HG03575 (cell line): ENCODE results near the gene STMND1.
"Not testable (repeated sequence)": the region's sequence is repeated elsewhere in the genome, so short reads cannot be mapped to it uniquely, and the experiment has no call there.

Experiments
- ATAC-seq: cut with Tn5 transposase; IDR thresholded peaks from one replicate; pipeline ENCODE4 v1.9.1; 2021; ENCODE audit not compliant: unreplicated experiment, insufficient number of reproducible peaks, low FRiP score; ENCODE audit errors: extremely low read depth

The STMND1 gene

DNA sequence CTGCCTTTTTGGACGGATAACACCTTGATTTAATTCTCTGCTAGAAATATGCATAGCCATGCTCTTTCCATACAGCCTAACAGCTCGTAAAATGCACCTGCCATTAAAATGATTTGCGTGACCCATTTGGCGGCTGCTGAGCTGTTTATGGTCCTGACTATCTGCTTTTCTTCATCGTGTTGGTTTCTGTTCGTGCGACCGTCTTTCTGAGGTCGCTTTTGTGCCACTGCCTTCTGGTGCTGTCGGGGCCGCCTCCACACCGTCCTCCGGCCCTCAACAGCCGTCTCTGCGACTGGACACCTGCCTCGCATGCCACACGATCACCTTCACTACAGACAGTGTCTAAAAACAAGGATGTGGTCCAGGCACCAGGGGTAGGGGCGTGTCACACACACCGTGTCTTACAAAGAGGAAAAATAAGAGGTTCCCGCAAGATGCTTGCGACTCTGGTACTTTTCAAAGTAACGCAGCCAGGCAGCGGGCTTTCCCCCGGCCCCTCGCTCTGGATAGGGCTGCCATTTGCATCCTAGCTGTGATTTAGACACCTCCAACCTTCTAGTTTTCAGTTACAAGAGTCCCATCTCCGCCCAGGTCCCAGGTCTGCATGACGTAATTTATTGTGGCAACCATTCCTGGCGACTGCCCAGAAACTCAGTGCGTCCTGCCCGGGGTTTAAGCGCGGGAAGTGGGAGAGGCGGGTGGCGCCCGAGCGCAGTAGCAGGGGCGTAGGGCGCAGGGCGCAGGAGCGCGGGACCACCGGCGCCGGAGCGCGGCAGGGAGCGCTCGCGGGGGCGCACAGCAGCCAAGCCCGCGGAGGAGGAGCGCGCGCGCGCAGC lies at the start of gene STMND1:
Gene STMND1 (plus strand): TSS at position 629 of the 836 bp plus-strand sequence. CDS start 208 bp downstream, outside the sequence.
- no peak for ATAC-seq

DNA sequence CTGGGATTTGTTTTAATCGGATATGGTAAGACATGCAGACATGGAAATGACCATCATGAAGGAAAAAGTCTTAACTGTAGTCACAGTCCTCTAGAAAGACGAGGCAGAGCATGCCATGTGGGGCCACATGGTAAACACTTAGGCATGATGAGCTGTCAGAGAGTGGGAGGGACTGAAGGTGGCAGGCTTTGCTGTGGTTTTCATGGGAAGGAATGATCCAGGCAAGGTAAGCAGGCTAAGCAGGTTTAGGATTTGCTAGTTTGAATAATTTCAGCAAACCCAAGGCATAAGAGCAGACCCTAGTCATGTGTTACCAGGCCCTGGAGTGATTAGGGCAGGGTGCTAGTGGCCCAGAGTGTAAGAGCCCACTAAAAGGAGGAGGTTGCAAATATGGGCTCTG lies 47.2 kb upstream of the STMND1 start:
- no peak for ATAC-seq

DNA sequence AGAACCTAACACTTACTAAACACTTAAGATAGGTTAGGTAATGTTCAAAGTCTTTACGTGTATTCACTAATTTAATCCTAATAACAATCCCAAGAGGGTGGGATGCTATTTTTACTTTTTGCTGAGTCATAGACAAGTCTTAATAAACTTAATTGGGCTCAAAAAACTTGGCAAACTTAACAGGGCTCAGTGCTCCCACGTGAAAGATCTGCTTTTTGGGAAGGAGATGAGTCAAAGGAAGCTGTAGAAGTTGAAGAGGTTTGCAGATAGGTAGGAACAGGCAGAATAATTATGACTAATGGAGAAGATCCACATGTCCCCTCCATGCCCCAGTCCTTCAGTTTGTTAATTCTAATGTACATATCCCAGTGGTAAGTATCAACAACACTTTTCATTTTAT lies 44.5 kb upstream of the STMND1 start:
- ATAC-seq, result no peak

GRCh38 chr6:17058550-17058949 lies 43.3 kb upstream of the STMND1 start:
- ATAC-seq, result no peak

DNA sequence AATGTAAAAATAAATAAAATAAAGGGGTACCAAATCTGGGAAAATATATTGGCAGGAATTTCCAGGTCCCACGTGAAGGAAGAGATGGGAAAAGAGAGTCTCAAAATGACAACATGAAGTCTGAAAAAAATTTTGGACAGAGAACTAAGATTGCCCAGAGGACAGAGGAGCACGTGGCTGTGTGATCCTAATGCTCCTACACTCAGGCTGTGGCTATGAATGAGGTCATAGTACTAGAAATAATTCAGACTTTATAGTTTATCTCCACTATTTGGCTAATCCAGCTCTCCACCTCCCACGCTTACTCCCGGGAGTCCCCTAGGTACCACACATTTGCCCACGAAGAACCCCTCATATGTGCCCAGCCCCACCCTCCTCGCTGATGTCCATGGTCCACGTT lies 42.8 kb upstream of the STMND1 start:
- no peak for ATAC-seq

GRCh38 chr6:17059850-17060249 lies 42.0 kb upstream of the STMND1 start:
- no peak for ATAC-seq

GRCh38 chr6:17061097-17061496 lies 40.8 kb upstream of the STMND1 start:
- ATAC-seq, result no peak

DNA sequence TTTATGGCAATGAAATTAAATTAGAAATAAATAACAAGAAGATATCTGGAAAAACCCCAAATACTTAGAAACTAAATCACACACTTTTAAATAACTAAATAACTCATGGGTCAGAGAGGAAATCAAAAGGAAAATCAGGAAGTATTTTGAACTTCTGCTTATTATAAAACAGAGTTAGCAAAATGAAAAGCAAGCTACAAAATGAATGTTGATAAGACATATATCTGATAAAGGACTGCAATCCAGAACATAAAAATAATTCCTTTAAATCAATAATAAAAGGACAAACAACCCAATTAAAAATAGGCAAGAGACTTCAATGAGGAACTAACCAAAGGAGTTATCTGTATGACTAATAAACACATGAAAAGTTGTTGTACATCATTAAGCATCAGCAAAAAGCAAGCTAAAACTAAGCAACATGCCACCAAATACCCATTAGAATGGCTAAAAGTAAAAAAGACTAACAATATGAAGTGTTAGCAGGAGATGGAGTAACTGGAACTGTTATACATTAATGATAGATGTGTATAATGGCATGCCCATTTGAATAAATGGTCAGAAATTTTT lies 38.9 kb upstream of the STMND1 start:
- no peak for ATAC-seq

- no peak for ATAC-seq
Observed at GRCh38 chr6:17064975-17065374, 36.9 kb upstream of the STMND1 start.

GRCh38 chr6:17066610-17067009 lies 35.2 kb upstream of the STMND1 start:
- no peak for ATAC-seq

GRCh38 chr6:17068972-17069371 lies 32.9 kb upstream of the STMND1 start:
- not testable (repeated sequence) for ATAC-seq

DNA sequence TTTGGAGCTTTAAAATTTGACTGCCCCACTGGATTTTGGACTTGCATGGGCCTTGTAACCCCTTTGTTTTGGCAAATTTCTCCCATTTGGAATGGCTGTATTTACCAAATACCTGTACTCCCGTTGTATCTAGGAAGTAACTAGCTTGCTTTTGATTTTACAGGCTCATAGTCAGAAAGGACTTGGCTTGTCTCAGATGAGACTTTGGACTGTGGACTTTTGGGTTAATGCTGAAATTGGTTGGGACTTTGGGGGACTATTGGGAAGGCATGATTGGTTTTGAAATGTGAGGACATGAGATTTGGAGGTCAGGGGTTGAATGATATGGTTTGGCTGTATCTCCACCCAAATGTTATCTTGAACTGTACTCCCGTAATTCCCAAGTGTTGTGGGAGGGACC lies 31.4 kb upstream of the STMND1 start:
- ATAC-seq, result not testable (repeated sequence)

DNA sequence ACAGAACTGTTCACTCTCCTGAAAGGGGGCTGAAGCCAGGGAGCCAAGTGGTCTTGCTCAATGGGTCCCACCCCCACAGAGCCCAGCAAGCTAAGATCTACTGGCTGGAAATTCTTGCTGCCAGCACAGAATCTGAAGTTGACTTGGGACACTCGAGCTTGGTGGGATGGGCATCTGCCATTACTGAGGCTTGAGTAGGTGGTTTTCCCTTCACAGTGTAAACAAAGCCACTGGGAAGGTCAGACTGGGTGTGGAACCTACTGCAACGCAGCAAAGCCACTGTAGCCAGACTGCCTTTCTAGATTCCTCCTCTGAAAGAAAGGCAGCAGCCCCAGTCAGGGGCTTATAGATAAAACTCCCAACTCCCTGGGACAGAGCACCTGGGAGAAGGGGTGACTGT lies 28.3 kb upstream of the STMND1 start:
- ATAC-seq, result not testable (repeated sequence)

DNA sequence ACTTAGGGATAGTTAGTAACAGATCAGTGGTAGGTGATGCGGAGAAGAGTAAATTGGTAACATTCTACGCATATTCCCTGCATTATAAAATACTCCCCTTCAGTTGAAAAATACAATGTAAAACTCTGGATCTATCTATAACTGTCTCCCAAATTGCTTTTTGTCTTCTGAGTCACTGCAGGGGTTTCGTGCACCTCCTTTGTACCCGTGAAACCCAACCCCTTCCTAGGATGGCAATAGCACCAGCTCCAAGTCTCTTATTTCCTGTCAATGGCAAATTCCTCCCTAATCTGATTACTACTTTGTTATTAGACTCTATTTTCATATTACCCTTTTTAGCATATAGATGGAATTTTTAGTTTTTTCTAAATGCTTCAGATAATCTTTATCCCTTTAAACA lies 20.6 kb upstream of the STMND1 start:
- no peak for ATAC-seq

DNA sequence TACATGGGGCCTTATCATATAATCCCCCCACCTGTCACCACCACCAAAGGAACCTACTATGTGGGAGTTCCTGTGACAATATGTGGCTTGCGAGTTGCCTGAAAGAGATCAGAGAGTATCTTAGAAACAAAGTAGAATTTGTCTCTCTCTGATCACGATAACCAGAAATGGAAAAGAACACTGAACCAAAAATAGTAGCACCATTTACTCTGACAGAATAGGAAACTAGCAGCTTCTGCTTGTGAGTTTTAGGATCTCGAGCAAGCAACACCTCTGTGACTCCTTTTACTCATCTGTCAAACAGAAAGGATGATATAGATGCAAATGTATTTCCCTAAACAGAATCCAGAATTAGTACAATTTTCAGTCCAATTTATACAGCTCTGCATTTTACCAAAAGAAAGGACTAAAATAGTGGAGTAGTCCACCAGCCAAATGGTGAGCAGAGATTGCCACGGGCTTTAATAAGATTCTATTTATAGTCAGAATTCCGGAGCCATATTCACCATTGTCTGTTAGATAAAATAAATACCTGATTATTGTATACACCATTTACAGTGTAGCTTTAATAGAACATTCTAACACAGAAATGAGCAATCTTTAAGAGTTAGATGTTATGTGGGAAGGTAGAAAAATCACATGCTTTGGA lies 19.9 kb upstream of the STMND1 start:
- no peak for ATAC-seq

DNA sequence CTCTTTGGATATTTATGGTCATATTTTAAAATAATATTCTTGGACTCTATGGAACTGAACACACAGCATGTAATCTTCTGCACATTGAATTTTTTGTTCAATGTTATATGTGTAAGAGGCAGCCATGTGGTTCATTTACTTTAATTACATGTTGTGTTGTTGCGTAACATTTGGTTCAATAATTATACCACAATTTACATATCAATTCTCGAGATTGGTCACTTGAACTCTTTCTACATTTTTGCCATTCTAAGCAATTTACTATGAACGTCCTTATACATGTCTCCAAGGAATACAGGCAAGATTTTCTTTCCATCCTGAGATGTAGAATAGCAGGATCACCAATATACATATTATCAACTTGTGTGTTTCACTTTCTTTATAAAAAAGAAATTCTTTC lies 18.5 kb upstream of the STMND1 start:
- no peak for ATAC-seq

DNA sequence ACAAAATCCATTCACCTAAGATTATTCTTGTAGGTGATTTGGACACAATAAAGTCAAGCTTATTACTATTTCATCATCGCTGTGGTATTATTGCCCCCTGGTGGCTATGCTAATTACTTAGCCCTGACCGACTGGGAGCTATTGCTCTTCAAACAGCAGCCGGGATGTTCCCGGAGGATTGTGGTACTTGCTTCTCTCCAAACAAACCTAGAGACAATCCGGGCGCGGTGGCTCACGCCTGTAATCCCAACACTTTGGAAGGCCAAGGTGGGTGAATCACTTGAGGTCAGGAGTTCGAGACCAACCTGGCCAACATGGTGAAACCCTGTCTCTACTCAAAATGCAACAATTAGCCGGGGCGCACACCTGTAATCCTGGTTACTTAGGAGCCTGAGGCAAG lies 15.4 kb upstream of the STMND1 start:
- ATAC-seq, result no peak

GRCh38 chr6:17088091-17088611 lies 13.7 kb upstream of the STMND1 start:
- ATAC-seq, result no peak

GRCh38 chr6:17091122-17091521 lies 10.7 kb upstream of the STMND1 start:
- ATAC-seq, result no peak

DNA sequence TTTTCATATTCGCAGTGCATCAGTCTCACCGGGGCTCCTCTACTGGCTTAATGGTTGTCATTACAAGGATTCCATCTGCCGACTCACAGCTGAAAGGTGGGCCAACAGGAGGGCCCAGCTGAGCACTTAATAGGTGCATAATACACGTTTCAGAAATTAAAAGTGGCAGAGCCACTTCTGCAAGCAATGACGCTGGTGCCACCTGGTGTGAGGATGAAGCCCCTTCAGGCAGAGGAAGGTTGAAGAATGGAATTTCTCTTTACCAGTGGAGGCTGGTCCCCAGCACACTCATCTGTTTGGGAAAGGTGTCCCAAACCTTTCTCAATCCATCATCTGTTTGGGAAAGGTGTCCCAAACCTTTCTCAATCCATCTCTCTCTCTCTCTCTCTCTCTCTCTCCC lies 8.2 kb upstream of the STMND1 start:
- ATAC-seq, result no peak
